Fibroblast of gingiva (primary cell): ENCODE results near the gene CST8.

Source experiments
- DNase-seq: peaks from one replicate; pipeline ENCODE4 v3.0.0-alpha.2; 2011; ENCODE audit warnings: low read depth

CST8 gene

DNA sequence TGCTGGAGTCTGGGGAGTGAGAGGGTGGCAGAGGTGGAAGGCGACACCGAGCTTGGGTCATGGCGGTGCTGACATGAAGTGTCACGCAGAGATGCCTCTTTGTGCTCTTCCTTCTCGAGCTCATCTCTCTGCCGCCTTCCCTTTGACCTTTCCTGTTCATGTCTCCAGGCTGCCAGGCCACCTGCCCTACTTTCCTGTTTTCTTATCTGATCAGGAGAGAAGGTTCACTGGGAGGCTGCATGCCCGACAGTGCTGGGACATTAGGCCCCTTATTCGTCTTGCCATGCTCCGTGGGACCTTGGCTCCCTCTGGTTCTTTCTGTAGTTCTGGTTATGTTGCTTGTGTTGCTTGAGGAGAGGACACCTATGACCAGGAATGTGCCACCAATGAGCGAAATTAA is 33.2 kb downstream of the CST8 start:
- DNase-seq, result no peak

DNA sequence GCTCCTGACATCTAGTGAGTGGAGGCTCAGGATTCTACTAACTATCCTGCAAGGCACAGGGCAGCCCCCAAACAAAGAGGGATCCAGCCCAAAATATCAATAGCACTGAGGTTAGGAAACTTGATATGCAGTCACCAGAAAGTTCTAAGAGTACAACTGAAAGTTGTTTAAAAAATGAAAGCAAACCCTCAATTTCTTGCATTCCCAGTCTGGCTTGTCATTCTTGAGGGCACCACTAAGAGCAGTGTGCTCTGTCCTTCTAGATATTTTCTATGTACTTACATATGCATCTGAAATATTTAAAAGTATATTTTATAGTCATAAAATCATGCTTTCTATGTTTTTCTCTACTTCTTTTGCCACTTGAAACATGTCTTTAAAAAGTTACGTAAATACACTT is 35.9 kb downstream of the CST8 start:
- DNase-seq, result no peak

DNA sequence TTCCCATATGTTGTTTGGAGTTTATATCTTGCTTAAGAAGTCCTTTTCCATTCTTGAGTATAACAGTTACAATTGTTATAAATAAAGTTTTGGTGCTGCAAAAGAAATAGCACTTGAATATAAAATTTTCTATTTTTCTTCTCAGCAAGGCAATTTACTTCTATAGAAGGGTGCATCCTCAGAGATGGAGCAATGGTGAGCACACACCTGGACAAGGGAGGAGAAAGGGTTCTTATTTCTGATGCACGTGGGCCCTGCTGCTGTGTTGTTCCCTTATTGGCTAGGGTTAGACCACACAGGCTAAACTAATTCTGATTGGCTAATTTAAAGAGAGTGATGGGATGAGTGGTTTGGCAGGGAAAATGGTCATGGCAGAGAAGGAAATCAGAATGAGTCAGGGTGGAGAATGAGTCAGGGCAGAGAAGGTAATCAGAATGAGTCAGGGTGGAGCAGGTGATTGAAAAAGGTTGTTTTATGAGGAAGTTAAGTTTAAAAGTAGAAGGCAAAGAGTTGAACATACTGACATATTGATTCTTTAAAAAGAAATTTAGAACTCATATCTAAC is 38.0 kb downstream of the CST8 start:
- DNase-seq, result no peak

DNA sequence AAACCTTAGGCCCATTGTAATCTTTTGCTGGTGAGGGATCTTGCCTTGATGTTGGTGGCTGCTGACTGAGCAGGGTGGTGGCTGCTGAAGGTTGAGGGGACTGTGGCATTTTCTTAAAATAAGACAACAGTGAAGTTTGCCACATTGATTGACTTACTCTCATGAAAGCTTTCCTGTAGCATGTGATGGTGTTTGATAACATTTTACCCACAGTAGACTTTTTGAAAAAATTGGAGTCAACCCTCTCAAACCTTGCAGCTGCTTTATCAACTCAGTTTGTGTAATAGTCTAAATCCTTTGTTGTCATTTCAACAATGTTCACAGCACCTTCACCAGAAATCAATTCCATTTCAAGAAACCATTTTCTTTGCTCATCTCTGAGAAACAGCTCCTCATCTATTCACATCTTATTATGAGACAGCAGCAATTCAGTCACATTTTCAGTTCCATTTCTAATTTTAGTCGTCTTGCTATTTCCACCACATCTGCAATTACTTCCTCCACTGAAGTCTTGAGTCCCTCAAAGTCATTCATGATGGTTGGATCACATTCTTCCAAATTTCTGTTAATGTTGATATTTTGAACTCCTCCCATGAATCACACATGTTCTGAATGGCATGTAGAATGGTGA is 40.1 kb downstream of the CST8 start:
- DNase-seq, result no peak

DNA sequence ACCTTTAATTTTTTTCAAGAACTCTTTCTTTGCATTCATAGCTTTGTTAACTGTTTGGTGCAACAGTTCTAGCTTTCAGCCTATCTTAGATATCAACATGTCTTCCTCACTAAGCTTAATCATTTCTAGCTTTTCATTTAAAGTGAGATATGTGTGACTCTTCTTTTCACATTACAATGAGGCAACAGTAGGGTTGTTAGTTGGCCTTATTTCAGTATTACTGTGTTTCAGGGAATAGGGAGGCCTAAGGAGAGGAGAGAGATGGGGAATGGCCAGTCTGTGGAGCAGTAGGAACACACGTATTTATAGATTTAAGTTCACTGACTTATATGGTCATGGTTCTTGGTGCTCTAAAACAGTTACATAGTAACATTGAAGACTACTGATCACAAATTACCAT is 41.6 kb downstream of the CST8 start:
- no peak for DNase-seq

DNA sequence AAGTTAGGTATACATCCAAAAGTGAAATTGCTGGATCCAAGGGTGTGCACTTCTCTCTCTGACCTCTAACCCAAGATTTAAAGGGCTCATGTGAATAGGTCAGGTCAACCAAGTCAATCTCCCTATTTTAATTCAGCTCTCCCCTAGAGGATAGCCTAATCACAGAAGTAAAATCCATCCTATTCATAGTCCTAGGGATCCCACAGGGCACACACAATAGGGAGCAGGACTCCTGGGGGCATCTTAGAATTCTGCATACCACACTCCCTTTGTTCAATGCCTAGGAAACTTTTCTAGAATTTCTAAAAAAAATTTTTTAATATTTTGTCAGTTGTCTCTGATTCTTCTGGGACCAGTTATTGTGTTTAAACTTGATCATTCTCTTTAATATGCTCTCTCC is 42.2 kb downstream of the CST8 start:
- DNase-seq, result no peak

DNA sequence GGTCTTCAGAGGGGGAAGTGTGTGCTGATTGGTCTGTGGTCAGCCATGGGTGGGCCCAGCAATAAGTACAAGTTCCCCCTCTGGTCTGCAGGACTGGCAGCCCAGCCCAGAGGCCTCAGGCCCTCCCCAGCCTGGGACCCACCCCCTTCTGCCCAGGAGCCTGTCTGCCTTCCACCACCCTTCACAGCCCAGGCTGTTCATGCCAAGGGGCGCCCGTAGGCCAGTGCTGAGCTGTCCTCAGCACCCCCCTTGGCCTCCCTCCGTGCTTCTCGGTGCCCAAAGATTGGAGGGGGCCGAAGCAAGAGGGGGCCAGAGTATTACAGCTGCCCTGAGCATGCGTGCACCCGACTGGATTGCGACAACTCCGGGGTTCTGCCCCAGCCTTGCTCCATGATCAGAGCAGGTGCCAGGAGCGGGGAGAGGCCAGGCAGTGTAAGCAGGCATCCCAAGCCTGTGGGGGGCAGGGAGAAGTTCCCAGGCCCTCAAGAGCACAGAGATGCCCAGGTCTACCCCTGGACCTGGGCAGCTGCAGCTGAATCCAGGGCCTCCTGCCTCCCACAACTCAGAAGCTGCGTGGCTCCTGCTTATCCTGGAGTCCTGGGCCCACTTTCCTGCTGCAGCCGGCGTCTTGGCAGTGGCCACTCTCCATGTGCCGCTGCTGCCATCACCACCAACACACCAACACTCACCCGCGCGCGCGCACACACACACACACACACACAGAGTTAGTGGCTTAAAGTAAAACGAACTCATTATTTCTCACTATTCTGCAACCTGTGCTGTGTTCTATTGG is 44.1 kb downstream of the CST8 start:
- no peak for DNase-seq

DNA sequence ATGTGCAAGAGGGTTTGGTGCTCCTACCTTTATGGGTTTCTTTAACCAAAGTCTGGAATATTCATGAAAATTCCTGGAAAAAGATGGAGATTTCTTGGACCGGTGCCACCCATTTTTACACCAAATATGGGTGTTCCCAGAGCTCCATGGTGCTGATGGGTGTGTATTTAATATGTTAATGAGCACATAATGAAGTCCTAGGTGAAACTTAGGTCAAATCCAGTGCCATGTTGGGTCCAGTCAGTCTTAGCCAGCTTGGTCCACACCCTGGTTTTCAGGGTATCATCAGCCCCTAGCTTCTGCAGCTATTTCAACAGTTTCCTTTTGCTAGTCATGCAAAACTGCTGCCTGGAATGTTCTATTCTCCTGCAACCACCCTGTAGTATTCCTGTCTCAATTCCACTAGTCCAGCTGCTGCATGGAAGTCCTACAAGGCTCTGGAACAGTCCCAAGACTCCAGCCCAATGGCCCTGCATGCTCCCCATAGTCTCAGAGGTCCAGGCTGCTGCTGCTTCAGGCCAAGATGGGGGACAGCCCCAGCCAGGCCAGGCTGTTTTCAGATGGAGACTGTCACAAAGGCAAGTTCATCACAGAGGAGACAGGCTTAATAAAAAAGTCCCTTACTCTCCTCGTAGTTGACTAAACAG is 45.5 kb downstream of the CST8 start:
- no peak for DNase-seq

DNA sequence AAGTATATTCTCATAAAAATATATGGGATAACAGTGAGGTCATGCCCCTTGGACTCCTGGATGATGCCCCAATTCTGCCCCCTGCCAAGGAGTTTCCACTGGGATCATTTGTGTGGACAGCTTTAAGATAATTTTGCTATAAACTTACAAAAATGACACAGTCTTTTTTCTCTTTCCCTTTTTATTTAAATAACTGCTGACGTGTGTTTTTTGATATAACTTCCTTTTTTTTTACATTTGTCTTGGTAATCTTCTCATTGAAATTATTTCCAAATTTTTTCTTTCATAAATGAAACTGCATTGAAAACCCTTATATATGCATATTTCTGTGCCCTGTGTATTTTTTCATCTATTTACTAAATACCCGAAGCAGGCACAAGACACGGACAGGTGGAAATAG is 46.1 kb downstream of the CST8 start:
- DNase-seq, result no peak

DNA sequence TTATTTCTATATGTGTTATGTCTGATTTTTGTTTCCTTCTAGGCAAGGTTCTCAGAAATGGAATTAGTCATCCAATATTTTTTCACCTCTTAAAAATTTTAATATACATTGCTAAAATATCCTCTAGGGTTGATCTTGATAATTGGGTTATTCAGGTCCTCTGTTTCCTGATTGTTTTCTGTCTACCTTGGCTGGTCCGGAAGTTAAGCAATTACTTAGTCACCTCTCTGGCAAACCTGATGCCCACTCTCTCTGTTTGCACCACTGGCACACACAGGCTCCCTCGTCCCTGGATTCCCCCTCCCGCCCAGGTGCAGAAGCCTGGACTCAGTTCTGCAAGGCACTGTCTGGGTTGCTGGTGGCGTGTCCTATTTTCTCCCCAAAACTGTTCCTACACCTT is 49.7 kb downstream of the CST8 start:
- no peak for DNase-seq

DNA sequence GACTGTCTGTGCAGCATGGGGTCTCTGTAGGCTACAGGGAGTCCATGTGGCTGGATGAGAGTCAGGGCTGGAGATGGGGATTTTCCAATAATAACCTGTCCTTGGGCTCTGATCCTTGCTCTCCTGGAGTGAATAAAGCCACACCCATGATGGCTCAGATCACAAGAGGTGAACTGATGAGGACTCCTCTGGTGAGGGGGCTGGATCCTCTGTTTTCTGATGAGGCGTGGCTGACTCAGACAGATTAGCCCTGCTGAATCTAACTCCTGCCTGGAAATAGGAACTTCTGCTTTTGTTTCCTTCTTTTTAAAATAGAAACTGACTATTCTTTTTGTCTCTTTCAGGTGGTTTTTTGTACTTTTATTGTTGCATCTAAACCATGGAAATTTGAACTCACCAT is 50.4 kb downstream of the CST8 start:
- no peak for DNase-seq

DNA sequence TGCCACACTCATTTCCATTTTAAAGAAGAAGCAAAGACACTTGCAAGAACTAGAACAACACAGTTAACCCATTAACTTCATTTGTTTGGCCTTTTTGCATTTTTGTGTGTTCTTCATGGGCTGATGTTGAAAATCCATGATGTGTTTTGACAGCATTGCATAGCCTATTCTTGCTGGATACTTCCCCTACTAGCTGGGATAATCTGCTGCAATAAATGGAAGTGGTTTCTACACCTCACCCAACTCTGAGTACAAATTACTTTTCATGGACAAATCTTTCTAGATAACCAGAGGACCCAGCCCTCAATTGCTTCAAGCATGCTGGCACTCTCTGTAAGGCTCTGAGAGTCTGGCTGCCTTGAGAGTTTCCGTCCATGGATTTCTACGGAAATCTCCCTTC is 50.9 kb downstream of the CST8 start:
- no peak for DNase-seq

DNA sequence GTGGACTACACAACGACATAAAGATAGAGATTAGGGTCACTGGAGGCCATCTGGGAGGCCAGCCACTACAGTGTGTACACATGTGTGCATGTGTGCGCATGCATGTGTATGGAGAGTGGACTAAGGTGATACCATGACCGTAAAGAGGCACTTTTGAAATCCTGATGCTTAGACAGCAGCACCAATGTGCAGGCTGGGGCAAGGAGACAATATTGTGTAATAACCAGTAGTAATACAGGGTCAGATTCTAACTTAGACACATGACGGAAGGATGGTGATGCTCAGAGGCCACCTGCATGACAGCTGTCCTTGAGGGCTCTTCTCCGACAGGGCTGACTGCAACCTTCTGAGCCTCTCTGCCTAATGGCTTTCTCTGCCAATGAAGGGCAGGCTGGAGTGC is 51.9 kb downstream of the CST8 start:
- no peak for DNase-seq

DNA sequence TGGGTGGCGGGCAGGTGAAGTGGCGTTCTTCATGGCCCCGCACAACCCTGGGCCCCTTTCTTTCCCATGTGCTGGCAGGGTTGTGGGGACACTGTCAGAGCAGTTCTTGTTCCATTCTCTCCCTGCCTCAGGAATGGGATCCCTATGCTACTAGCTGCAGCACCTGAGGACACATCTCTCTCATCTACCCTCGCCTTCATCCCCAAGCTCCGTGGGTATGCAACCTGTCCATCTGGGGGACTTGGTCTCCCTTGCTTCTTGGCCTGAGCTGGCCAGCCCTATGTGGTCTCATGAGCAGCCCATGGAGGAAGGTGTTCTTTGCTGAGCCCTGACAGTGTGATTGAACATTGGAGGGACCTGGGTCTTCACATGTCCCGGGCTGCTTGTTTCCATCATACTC is 53.2 kb downstream of the CST8 start:
- no peak for DNase-seq
